Measurements from ENCODE around the gene CCDC195.

The CCDC195 gene

GRCh38 chr2:224716201-224716600, at the start of gene CCDC195:
TSS of gene CCDC195 (minus strand) at chr2:224716365. CDS start at chr2:224716365, 0 bp downstream.
- DNase-seq = no peak

GRCh38 chr2:224764565-224765236, 48.5 kb upstream of the CCDC195 start:
- DNase-seq = no peak

- no peak for DNase-seq
These were observed 41.9 kb upstream of the CCDC195 start for GRCh38 chr2:224757934-224758548.

GRCh38 chr2:224753743-224754540, 37.8 kb upstream of the CCDC195 start:
- DNase-seq = no peak

GRCh38 chr2:224751996-224752698, 36.0 kb upstream of the CCDC195 start:
- DNase-seq = no peak

- no peak for DNase-seq
These were observed 33.0 kb upstream of the CCDC195 start for GRCh38 chr2:224749136-224749535.

GRCh38 chr2:224747765-224748164, 31.6 kb upstream of the CCDC195 start:
- DNase-seq = no peak

- DNase-seq = no peak
These were observed 20.1 kb upstream of the CCDC195 start for GRCh38 chr2:224736227-224736626.

- no peak for DNase-seq
These were observed 18.8 kb upstream of the CCDC195 start for GRCh38 chr2:224734949-224735348.

GRCh38 chr2:224731665-224732064, 15.5 kb upstream of the CCDC195 start:
- no peak for DNase-seq

- DNase-seq = no peak
These were observed 13.3 kb upstream of the CCDC195 start for GRCh38 chr2:224729435-224729834.

GRCh38 chr2:224724331-224724730, 8.2 kb upstream of the CCDC195 start:
- DNase-seq = no peak

GRCh38 chr2:224723586-224724217, 7.5 kb upstream of the CCDC195 start:
- no peak for DNase-seq

- no peak for DNase-seq
These were observed 6.6 kb upstream of the CCDC195 start for GRCh38 chr2:224722770-224723169.

GRCh38 chr2:224722250-224722649, 6.1 kb upstream of the CCDC195 start:
- no peak for DNase-seq

- DNase-seq = no peak
These were observed 756 bp upstream of the CCDC195 start for GRCh38 chr2:224716921-224717320.

- DNase-seq = no peak
These were observed 4.1 kb downstream of the CCDC195 start for GRCh38 chr2:224711859-224712665.

- DNase-seq = no peak
These were observed 4.8 kb downstream of the CCDC195 start for GRCh38 chr2:224711381-224711780.

- no peak for DNase-seq
These were observed 6.9 kb downstream of the CCDC195 start for GRCh38 chr2:224709301-224709700.

- no peak for DNase-seq
These were observed 21.7 kb downstream of the CCDC195 start for GRCh38 chr2:224694502-224694901.

GRCh38 chr2:224691563-224691962, 24.6 kb downstream of the CCDC195 start:
- DNase-seq = no peak

GRCh38 chr2:224690868-224691267, 25.3 kb downstream of the CCDC195 start:
- no peak for DNase-seq
